GM23338 (cell line): Measurements from ENCODE around the gene ETFA. TPM values are rescaled to one million over a fixed set of nuclear protein-coding genes. Genes with fewer than 3 reads are reported as not detected.

Experiments
- ATAC-seq: fragments of 200-7000 bp; cut with Tn5 transposase; 3 replicates; pipeline ENCODE4 v1.9.1; 2020
- DNase-seq: peaks from one replicate; pipeline ENCODE4 v3.0.0-alpha.2; 2015; ENCODE audit warnings: low spot score
- H2AFZ ChIP-seq: fragments of 200-600 bp; sonication (generic); 2 replicates; pipeline ENCODE4 v1.8.0; 2016; ENCODE audit warnings: antibody characterized with exemption, mild to moderate bottlenecking, moderate library complexity
- H3F3A ChIP-seq: fragments of 200-600 bp; sonication (generic); replicated peaks from 2 replicates; pipeline ENCODE4 v1.8.0; 2017; ENCODE audit warnings: antibody characterized with exemption, mixed run types, low read depth
- H3K27ac ChIP-seq: fragments of 200-600 bp; sonication (generic); 2 replicates; pipeline ENCODE4 v1.6.1; 2016; ENCODE audit warnings: low read depth
- H3K27me3 ChIP-seq: fragments of 200-600 bp; sonication (generic); 2 replicates; pipeline ENCODE4 v1.8.0; 2016; ENCODE audit warnings: mild to moderate bottlenecking, mixed run types, moderate library complexity; ENCODE audit not compliant: insufficient read depth
- H3K36me3 ChIP-seq: fragments of 200-600 bp; sonication (generic); 2 replicates; pipeline ENCODE4 v1.8.0; 2016; ENCODE audit warnings: mild to moderate bottlenecking; ENCODE audit not compliant: insufficient read depth
- H3K4me1 ChIP-seq: fragments of 200-600 bp; sonication (generic); 2 replicates; pipeline ENCODE4 v1.8.0; 2016; ENCODE audit warnings: mild to moderate bottlenecking, moderate library complexity; ENCODE audit not compliant: insufficient read depth
- H3K4me2 ChIP-seq: fragments of 200-600 bp; sonication (generic); 2 replicates; pipeline ENCODE4 v1.7.1; 2017; ENCODE audit warnings: mixed run types
- H3K4me3 ChIP-seq: fragments of 200-600 bp; sonication (generic); 2 replicates; pipeline ENCODE4 v1.6.1; 2016; ENCODE audit warnings: mixed run types
- H3K79me2 ChIP-seq: fragments of 200-600 bp; sonication (generic); replicated peaks from 2 replicates; pipeline ENCODE4 v1.8.0; 2017; ENCODE audit warnings: mild to moderate bottlenecking; ENCODE audit not compliant: insufficient read depth
- H3K9me2 ChIP-seq: fragments of 200-600 bp; sonication (generic); 2 replicates; pipeline ENCODE4 v1.8.0; 2017; ENCODE audit not compliant: insufficient read depth
- H4K20me1 ChIP-seq: fragments of 200-600 bp; sonication (generic); replicated peaks from 2 replicates; pipeline ENCODE4 v1.8.0; 2017; ENCODE audit warnings: mild to moderate bottlenecking; ENCODE audit not compliant: insufficient read depth
- H3K27ac Mint-ChIP-seq: 2 replicates; pipeline ENCODE4 v1.8.0; 2020; ENCODE audit warnings: inconsistent platforms, mild to moderate bottlenecking, moderate library complexity, mixed read lengths
- H3K27me3 Mint-ChIP-seq: 3 replicates; pipeline ENCODE4 v1.8.0; 2022; ENCODE audit warnings: low read depth, mild to moderate bottlenecking, moderate library complexity, mixed read lengths, inconsistent platforms; ENCODE audit not compliant: insufficient read depth, poor library complexity
- H3K36me3 Mint-ChIP-seq: 3 replicates; pipeline ENCODE4 v1.8.0; 2021; ENCODE audit warnings: low read depth, mild to moderate bottlenecking, inconsistent platforms, moderate library complexity, mixed read lengths
- H3K4me1 Mint-ChIP-seq: 3 replicates; pipeline ENCODE4 v1.8.0; 2020; ENCODE audit warnings: mild to moderate bottlenecking, inconsistent platforms, mixed read lengths
- H3K4me3 Mint-ChIP-seq: 3 replicates; pipeline ENCODE4 v1.8.0; 2021; ENCODE audit warnings: moderate library complexity, mild to moderate bottlenecking, inconsistent platforms, mixed read lengths
- H3K9me3 Mint-ChIP-seq: 3 replicates; pipeline ENCODE4 v1.8.0; 2020; ENCODE audit warnings: moderate library complexity, mild to moderate bottlenecking, inconsistent platforms, mixed read lengths
- CREB1 ChIP-seq: fragments of 250-450 bp; sonication (Bioruptor Pico); IDR thresholded peaks from 2 replicates; pipeline ENCODE4 v1.5.0; 2020; ENCODE audit warnings: low read depth, mild to moderate bottlenecking, moderate library complexity
- EZH2 ChIP-seq: fragments of 200-600 bp; sonication (generic); IDR thresholded peaks from one replicate; pipeline ENCODE4 v1.8.0; 2017; ENCODE audit warnings: antibody characterized with exemption, mild to moderate bottlenecking, low read depth; ENCODE audit not compliant: unreplicated experiment
- EZH2phosphoT487 ChIP-seq: fragments of 200-600 bp; sonication (generic); IDR thresholded peaks from one replicate; pipeline ENCODE4 v1.8.1; 2018; ENCODE audit warnings: antibody characterized with exemption; ENCODE audit not compliant: unreplicated experiment
- JUNB ChIP-seq: IDR thresholded peaks from one replicate; pipeline ENCODE4 v1.6.1; 2016; ENCODE audit warnings: antibody characterized with exemption; ENCODE audit not compliant: unreplicated experiment
- NANOG ChIP-seq: IDR thresholded peaks from 2 replicates; pipeline ENCODE4 v1.6.1; 2016; ENCODE audit warnings: antibody characterized with exemption, borderline replicate concordance
- POLR2AphosphoS5 ChIP-seq: IDR thresholded peaks from 2 replicates; pipeline ENCODE4 v1.6.1; 2016; ENCODE audit warnings: antibody characterized with exemption, low read depth
- STAT1 ChIP-seq: IDR thresholded peaks from one replicate; pipeline ENCODE4 v1.6.1; 2016; ENCODE audit warnings: antibody characterized with exemption; ENCODE audit not compliant: unreplicated experiment
- ZNF114 ChIP-seq: fragments of 250-450 bp; sonication (Bioruptor Pico); IDR thresholded peaks from 2 replicates; pipeline ENCODE4 v1.5.0; 2020; ENCODE audit warnings: mild to moderate bottlenecking, moderate library complexity
- ZNF331 ChIP-seq: fragments of 250-450 bp; sonication (Bioruptor Pico); IDR thresholded peaks from 2 replicates; pipeline ENCODE4 v1.5.0; 2020; ENCODE audit warnings: low read depth, mild to moderate bottlenecking, moderate library complexity
- polyA plus RNA-seq: library from polyadenylated mRNA; unstranded; fragments of >200 nt; fragmentation: Nextera tagmentation; extraction: Ambion mirVana; gene quantifications from 2 replicates; pipeline ENCODE4 v1.2.1, GENCODE V29; 2016
- total RNA-seq: library from RNA; depleted of rRNA; stranded (reverse); fragments of >200 nt; shearing (Covaris generic); gene quantifications from 2 replicates; pipeline ENCODE4 v1.2.3, GENCODE V29; 2014
- TF ChIP-seq, protein P1 (sequence below), 2 experiments: fragments of 200-600 bp in 1 of 2; sonication (generic) in 1 of 2; conservative IDR thresholded peaks; 2 replicates each; pipeline versions ENCODE4 v1.5.1 to v1.6.1; 2016 to 2017; ENCODE audit warnings: antibody characterized with exemption in 2 of 2, low read depth in 2 of 2, mild to moderate bottlenecking in 2 of 2, moderate library complexity in 1 of 2
- TF ChIP-seq, protein P2 (sequence below): IDR thresholded peaks from one replicate; pipeline ENCODE4 v1.6.1; 2018; ENCODE audit warnings: antibody characterized with exemption; ENCODE audit not compliant: unreplicated experiment
- TF ChIP-seq, protein P3 (sequence below): fragments of 250-450 bp; sonication (Bioruptor Pico); IDR thresholded peaks from 2 replicates; pipeline ENCODE4 v1.5.0; 2020; ENCODE audit warnings: mild to moderate bottlenecking, moderate library complexity
- TF ChIP-seq, protein P4 (sequence below): IDR thresholded peaks from 2 replicates; pipeline ENCODE4 v1.6.1; 2016; ENCODE audit warnings: antibody characterized with exemption

ETFA gene
- total and polyA plus RNA-seq, 2 experiments from 2014 or later: 52.9 to 69.1 TPM

DNA sequence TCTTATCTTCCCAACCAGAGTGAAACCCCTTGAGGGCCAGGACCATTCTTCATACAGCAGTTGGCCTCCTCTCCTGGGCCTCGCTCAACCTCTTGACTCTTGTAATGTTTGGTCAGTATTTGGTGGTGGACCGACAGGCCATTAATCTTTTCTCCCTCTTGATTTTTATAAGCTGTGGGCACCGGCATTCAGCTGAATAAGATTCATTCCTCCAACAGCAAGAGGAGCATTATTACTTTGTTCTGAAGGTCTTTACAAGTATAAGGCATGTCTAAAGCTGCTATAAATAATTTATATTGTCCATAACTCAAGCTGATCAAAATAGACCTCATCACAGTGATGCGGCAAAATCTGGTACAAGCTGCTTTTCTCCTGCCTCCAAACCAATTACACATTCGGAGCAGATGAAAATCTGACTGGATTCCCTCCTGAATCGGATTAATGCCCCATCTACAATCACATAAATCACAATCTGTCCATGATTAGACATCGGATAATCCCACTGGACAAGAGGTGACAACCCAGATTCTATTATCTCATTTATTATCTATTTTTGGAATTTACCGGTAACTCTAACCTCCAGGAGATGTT, 16.9 kb upstream of the ETFA start:
- 0 out of 2 replicates have a peak, but pooled peaks cover 4% of the 10 kb centered on the region for H3K27me3 ChIP-seq
- TF ChIP-seq, protein P1, sequence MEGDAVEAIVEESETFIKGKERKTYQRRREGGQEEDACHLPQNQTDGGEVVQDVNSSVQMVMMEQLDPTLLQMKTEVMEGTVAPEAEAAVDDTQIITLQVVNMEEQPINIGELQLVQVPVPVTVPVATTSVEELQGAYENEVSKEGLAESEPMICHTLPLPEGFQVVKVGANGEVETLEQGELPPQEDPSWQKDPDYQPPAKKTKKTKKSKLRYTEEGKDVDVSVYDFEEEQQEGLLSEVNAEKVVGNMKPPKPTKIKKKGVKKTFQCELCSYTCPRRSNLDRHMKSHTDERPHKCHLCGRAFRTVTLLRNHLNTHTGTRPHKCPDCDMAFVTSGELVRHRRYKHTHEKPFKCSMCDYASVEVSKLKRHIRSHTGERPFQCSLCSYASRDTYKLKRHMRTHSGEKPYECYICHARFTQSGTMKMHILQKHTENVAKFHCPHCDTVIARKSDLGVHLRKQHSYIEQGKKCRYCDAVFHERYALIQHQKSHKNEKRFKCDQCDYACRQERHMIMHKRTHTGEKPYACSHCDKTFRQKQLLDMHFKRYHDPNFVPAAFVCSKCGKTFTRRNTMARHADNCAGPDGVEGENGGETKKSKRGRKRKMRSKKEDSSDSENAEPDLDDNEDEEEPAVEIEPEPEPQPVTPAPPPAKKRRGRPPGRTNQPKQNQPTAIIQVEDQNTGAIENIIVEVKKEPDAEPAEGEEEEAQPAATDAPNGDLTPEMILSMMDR (conservative IDR thresholded peaks at IDR 0.05; ENCODE audit: low read depth in 2 of 2): no peak
- no peak for TF ChIP-seq JUNB
- no peak for TF ChIP-seq CREB1 (CRISPR knock-in tag)
- TF ChIP-seq, protein P2, sequence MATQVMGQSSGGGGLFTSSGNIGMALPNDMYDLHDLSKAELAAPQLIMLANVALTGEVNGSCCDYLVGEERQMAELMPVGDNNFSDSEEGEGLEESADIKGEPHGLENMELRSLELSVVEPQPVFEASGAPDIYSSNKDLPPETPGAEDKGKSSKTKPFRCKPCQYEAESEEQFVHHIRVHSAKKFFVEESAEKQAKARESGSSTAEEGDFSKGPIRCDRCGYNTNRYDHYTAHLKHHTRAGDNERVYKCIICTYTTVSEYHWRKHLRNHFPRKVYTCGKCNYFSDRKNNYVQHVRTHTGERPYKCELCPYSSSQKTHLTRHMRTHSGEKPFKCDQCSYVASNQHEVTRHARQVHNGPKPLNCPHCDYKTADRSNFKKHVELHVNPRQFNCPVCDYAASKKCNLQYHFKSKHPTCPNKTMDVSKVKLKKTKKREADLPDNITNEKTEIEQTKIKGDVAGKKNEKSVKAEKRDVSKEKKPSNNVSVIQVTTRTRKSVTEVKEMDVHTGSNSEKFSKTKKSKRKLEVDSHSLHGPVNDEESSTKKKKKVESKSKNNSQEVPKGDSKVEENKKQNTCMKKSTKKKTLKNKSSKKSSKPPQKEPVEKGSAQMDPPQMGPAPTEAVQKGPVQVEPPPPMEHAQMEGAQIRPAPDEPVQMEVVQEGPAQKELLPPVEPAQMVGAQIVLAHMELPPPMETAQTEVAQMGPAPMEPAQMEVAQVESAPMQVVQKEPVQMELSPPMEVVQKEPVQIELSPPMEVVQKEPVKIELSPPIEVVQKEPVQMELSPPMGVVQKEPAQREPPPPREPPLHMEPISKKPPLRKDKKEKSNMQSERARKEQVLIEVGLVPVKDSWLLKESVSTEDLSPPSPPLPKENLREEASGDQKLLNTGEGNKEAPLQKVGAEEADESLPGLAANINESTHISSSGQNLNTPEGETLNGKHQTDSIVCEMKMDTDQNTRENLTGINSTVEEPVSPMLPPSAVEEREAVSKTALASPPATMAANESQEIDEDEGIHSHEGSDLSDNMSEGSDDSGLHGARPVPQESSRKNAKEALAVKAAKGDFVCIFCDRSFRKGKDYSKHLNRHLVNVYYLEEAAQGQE: no peak
- no peak for TF ChIP-seq POLR2AphosphoS5
- TF ChIP-seq, protein P3, sequence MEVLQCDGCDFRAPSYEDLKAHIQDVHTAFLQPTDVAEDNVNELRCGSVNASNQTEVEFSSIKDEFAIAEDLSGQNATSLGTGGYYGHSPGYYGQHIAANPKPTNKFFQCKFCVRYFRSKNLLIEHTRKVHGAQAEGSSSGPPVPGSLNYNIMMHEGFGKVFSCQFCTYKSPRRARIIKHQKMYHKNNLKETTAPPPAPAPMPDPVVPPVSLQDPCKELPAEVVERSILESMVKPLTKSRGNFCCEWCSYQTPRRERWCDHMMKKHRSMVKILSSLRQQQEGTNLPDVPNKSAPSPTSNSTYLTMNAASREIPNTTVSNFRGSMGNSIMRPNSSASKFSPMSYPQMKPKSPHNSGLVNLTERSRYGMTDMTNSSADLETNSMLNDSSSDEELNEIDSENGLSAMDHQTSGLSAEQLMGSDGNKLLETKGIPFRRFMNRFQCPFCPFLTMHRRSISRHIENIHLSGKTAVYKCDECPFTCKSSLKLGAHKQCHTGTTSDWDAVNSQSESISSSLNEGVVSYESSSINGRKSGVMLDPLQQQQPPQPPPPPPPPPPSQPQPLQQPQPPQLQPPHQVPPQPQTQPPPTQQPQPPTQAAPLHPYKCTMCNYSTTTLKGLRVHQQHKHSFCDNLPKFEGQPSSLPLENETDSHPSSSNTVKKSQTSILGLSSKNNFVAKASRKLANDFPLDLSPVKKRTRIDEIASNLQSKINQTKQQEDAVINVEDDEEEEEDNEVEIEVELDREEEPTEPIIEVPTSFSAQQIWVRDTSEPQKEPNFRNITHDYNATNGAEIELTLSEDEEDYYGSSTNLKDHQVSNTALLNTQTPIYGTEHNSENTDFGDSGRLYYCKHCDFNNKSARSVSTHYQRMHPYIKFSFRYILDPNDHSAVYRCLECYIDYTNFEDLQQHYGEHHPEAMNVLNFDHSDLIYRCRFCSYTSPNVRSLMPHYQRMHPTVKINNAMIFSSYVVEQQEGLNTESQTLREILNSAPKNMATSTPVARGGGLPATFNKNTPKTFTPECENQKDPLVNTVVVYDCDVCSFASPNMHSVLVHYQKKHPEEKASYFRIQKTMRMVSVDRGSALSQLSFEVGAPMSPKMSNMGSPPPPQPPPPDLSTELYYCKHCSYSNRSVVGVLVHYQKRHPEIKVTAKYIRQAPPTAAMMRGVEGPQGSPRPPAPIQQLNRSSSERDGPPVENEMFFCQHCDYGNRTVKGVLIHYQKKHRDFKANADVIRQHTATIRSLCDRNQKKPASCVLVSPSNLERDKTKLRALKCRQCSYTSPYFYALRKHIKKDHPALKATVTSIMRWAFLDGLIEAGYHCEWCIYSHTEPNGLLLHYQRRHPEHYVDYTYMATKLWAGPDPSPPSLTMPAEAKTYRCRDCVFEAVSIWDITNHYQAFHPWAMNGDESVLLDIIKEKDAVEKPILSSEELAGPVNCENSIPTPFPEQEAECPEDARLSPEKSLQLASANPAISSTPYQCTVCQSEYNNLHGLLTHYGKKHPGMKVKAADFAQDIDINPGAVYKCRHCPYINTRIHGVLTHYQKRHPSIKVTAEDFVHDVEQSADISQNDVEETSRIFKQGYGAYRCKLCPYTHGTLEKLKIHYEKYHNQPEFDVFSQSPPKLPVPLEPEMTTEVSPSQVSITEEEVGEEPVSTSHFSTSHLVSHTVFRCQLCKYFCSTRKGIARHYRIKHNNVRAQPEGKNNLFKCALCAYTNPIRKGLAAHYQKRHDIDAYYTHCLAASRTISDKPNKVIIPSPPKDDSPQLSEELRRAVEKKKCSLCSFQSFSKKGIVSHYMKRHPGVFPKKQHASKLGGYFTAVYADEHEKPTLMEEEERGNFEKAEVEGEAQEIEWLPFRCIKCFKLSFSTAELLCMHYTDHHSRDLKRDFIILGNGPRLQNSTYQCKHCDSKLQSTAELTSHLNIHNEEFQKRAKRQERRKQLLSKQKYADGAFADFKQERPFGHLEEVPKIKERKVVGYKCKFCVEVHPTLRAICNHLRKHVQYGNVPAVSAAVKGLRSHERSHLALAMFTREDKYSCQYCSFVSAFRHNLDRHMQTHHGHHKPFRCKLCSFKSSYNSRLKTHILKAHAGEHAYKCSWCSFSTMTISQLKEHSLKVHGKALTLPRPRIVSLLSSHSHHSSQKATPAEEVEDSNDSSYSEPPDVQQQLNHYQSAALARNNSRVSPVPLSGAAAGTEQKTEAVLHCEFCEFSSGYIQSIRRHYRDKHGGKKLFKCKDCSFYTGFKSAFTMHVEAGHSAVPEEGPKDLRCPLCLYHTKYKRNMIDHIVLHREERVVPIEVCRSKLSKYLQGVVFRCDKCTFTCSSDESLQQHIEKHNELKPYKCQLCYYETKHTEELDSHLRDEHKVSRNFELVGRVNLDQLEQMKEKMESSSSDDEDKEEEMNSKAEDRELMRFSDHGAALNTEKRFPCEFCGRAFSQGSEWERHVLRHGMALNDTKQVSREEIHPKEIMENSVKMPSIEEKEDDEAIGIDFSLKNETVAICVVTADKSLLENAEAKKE (CRISPR knock-in tag): no peak
- no peak for TF ChIP-seq ZNF331 (CRISPR knock-in tag)
- no peak for TF ChIP-seq EZH2phosphoT487
- no peak for TF ChIP-seq EZH2
- TF ChIP-seq, protein P4, sequence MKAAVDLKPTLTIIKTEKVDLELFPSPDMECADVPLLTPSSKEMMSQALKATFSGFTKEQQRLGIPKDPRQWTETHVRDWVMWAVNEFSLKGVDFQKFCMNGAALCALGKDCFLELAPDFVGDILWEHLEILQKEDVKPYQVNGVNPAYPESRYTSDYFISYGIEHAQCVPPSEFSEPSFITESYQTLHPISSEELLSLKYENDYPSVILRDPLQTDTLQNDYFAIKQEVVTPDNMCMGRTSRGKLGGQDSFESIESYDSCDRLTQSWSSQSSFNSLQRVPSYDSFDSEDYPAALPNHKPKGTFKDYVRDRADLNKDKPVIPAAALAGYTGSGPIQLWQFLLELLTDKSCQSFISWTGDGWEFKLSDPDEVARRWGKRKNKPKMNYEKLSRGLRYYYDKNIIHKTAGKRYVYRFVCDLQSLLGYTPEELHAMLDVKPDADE: no peak
- no peak for TF ChIP-seq STAT1
- no peak for TF ChIP-seq NANOG
- no peak for TF ChIP-seq ZNF114 (CRISPR knock-in tag)
- Mint-ChIP-seq H3K27me3 (peaks cover 11% of the 10 kb centered on the region), H3K27ac (no peak overlapping the region), H3K9me3 (no peaks in the 10 kb centered on the region), H3K36me3 (no peaks in the 10 kb centered on the region), H3K4me3 (no peak overlapping the region), H3K4me1 (peaks cover 7% of the 10 kb centered on the region; the same call in 2 of the 3 replicates)
- no peak overlapping the region for H3K4me2 ChIP-seq
- no peak for ATAC-seq
- H3F3A ChIP-seq: no peaks in the 10 kb centered on the region
- no peak overlapping the region for H2AFZ ChIP-seq
- H3K27ac ChIP-seq: no peak overlapping the region
- H3K4me1 ChIP-seq: no peaks in the 10 kb centered on the region
- no peak for DNase-seq
- H3K79me2 ChIP-seq: no peaks in the 10 kb centered on the region
- H3K9me2 ChIP-seq: no peaks in the 10 kb centered on the region
- no peaks in the 10 kb centered on the region for H3K36me3 ChIP-seq
- no peaks in the 10 kb centered on the region for H4K20me1 ChIP-seq
- no peak overlapping the region for H3K4me3 ChIP-seq
